HG02852 (cell line): ENCODE measurements around the gene APH1A.
"Not testable (repeated sequence)": the region's sequence is repeated elsewhere in the genome, so short reads cannot be mapped to it uniquely, and the experiment has no call there.

Experiments
- ATAC-seq: cut with Tn5 transposase; IDR thresholded peaks from one replicate; pipeline ENCODE4 v1.9.1; 2021; ENCODE audit warnings: mild to moderate bottlenecking, moderate library complexity; ENCODE audit not compliant: unreplicated experiment

Gene APH1A

GRCh38 chr1:150234566-150235293, 34.1 kb downstream of the APH1A start:
- ATAC-seq: peak; percentile 50

GRCh38 chr1:150234309-150234565, 34.6 kb downstream of the APH1A start:
- ATAC-seq: no peak

- no peak for ATAC-seq
Observed at GRCh38 chr1:150233359-150234308, 35.2 kb downstream of the APH1A start.

- ATAC-seq: not testable (repeated sequence)
Observed at GRCh38 chr1:150232921-150233320, 35.9 kb downstream of the APH1A start.

- ATAC-seq: not testable (repeated sequence)
Observed at GRCh38 chr1:150228246-150228645, 40.6 kb downstream of the APH1A start.

- no peak for ATAC-seq
Observed at GRCh38 chr1:150227228-150227627, 41.6 kb downstream of the APH1A start.

GRCh38 chr1:150226486-150226885, 42.3 kb downstream of the APH1A start:
- no peak for ATAC-seq

GRCh38 chr1:150225546-150225945, 43.3 kb downstream of the APH1A start:
- ATAC-seq: no peak

- no peak for ATAC-seq
Observed at GRCh38 chr1:150224983-150225382, 43.8 kb downstream of the APH1A start.

- ATAC-seq: no peak
Observed at GRCh38 chr1:150221552-150221951, 47.3 kb downstream of the APH1A start.

- ATAC-seq: not testable (repeated sequence)
Observed at GRCh38 chr1:150215855-150216254, 53.0 kb downstream of the APH1A start.
